ENCODE results near the gene PTPRN.

DNA sequence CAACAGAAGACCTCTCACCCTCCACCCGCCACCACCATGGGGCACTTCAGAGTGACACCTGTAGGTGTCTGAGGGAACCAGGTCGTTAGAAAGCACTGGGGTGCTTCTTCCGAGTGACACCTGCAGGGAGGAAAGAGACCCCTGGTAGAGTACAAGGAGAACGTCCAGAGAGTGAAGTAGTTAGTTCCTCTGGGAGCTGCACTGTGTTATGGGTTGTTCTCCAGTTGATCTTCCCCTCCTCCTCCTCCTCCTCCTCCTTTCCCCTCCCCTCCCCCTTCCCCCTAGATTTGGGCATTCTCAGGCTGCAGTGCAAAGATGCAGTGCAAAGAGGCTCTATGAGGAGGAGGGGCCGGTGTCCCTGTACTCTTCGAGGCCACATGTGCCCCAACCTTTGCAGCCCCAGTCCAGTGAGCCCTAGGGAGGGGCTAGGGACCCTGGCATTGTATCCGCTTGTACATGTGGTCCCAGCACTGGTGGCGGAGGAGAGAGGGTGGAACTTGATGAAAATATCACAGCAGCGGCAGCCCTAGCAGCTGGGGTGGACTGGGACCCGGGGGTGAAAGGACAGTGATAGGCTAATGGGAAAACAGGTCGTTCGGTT is 29.2 kb downstream of the PTPRN start:
- TF ChIP-seq, protein P1, sequence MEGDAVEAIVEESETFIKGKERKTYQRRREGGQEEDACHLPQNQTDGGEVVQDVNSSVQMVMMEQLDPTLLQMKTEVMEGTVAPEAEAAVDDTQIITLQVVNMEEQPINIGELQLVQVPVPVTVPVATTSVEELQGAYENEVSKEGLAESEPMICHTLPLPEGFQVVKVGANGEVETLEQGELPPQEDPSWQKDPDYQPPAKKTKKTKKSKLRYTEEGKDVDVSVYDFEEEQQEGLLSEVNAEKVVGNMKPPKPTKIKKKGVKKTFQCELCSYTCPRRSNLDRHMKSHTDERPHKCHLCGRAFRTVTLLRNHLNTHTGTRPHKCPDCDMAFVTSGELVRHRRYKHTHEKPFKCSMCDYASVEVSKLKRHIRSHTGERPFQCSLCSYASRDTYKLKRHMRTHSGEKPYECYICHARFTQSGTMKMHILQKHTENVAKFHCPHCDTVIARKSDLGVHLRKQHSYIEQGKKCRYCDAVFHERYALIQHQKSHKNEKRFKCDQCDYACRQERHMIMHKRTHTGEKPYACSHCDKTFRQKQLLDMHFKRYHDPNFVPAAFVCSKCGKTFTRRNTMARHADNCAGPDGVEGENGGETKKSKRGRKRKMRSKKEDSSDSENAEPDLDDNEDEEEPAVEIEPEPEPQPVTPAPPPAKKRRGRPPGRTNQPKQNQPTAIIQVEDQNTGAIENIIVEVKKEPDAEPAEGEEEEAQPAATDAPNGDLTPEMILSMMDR (conservative IDR thresholded peaks at IDR 0.05; ENCODE audit: low read depth, low read length) = no peak
- TF ChIP-seq RAD21 (IDR thresholded peaks at IDR 0.05; ENCODE audit: low read length) (no peak), FOS (IDR thresholded peaks at IDR 0.05; ENCODE audit: low read depth, low read length) (0 out of 2 replicates have a peak, but pooled peaks have one; percentile 1), NFE2L2 (IDR thresholded peaks at IDR 0.05; ENCODE audit: low read depth, low read length) (no peak), POLR2A (IDR thresholded peaks at IDR 0.05; ENCODE audit: low read depth, low read length) (no peak; the same call in 1 of the 2 replicates), RCOR1 (IDR thresholded peaks at IDR 0.05; ENCODE audit: insufficient replicate concordance, low read length) (peak; percentile 69), RFX5 (IDR thresholded peaks at IDR 0.05; ENCODE audit: low read depth, low read length) (no peak), BHLHE40 (IDR thresholded peaks at IDR 0.05; ENCODE audit: low read depth, low read length) (no peak)
